Sigmoid colon (tissue), 3 donors: Measurements from ENCODE around the gene PCBP3.

ENCODE experiments used
- CTCF ChIP-seq, 4 experiments: fragments of 450-650 bp in 3 of 4; fragments of 200-600 bp in 1 of 4; IDR thresholded peaks; one replicate each; pipeline ENCODE4 v1.5.1; 2016 to 2019; ENCODE audit warnings: antibody characterized with exemption in 4 of 4, mild to moderate bottlenecking in 3 of 4, moderate library complexity in 2 of 4
- POLR2A ChIP-seq, 2 donors: fragments of 450-650 bp; IDR thresholded peaks; one replicate each; pipeline ENCODE4 v1.6.1; 2016; ENCODE audit warnings: antibody characterized with exemption in 2 of 2, mild to moderate bottlenecking in 2 of 2, moderate library complexity in 2 of 2

- TF ChIP-seq CTCF (IDR thresholded peaks at IDR 0.05), result no peak
- TF ChIP-seq POLR2A (IDR thresholded peaks at IDR 0.05), result no peak
Observed at GRCh38 chr21:45817345-45817744, 173.8 kb downstream of the PCBP3 start.
